Suprapubic skin (tissue), 4 donors: Measurements from ENCODE around the gene DUSP21. TPM values are rescaled to one million over a fixed set of nuclear protein-coding genes. Genes with fewer than 3 reads are reported as not detected.
"Not testable (repeated sequence)": the region's sequence is repeated elsewhere in the genome, so short reads cannot be mapped to it uniquely, and the experiment has no call there.

Experiments used
- DNase-seq, 2 donors: peaks; one replicate each; pipeline ENCODE4 v3.0.0-alpha.2; 2019; ENCODE audit warnings: low spot score in 2 of 2
- H3K27ac ChIP-seq: fragments of 200-600 bp; sonication (generic); one replicate; pipeline ENCODE4 v1.5.1; 2019
- H3K27me3 ChIP-seq: fragments of 200-600 bp; sonication (generic); one replicate; pipeline ENCODE4 v1.5.1; 2019
- H3K36me3 ChIP-seq: fragments of 200-600 bp; sonication (generic); one replicate; pipeline ENCODE4 v1.5.1; 2019
- H3K4me1 ChIP-seq: fragments of 200-600 bp; sonication (generic); one replicate; pipeline ENCODE4 v1.5.1; 2019
- H3K4me3 ChIP-seq: fragments of 200-600 bp; sonication (generic); one replicate; pipeline ENCODE4 v1.5.1; 2019; ENCODE audit warnings: mild to moderate bottlenecking
- H3K9me3 ChIP-seq: fragments of 200-600 bp; sonication (generic); one replicate; pipeline ENCODE4 v1.5.1; 2019
- CTCF ChIP-seq, 2 donors: fragments of 200-600 bp in 1 of 2; fragments of 450-650 bp in 1 of 2; sonication (generic) in 1 of 2; IDR thresholded peaks; one replicate each; pipeline ENCODE4 v1.5.1; 2016 to 2019; ENCODE audit warnings: antibody characterized with exemption in 2 of 2, mild to moderate bottlenecking in 1 of 2, moderate library complexity in 1 of 2
- EP300 ChIP-seq: sonication (generic); formaldehyde crosslinking; IDR thresholded peaks from one replicate; pipeline ENCODE4 v1.6.1; 2017; ENCODE audit warnings: antibody characterized with exemption
- POLR2A ChIP-seq, 2 donors: fragments of 450-650 bp; IDR thresholded peaks; one replicate each; pipeline ENCODE4 v1.6.1; 2017; ENCODE audit warnings: antibody characterized with exemption in 2 of 2, mild to moderate bottlenecking in 2 of 2, moderate library complexity in 2 of 2
- POLR2AphosphoS5 ChIP-seq, 3 donors: sonication (generic); formaldehyde crosslinking; IDR thresholded peaks; one replicate each; pipeline ENCODE4 v1.6.1; 2017; ENCODE audit warnings: antibody characterized with exemption in 3 of 3
- WGBS: methylation state at CpG from one replicate; pipeline ENCODE4 v1.1.5; 2018; 5-methylcytosine and 5-hydroxymethylcytosine counted together
- total RNA-seq, 4 donors: library from RNA; depleted of rRNA; stranded (reverse); fragments of >200 nt; gene quantifications; one replicate each; pipeline ENCODE4 v1.1.0, GENCODE V29; 2016

The DUSP21 gene
- total RNA-seq, 4 donors from 2014 or later: not detected

- DNase-seq: no peak
- H3K27me3 ChIP-seq: no peaks in the 10 kb centered on the region
- TF ChIP-seq POLR2AphosphoS5 (IDR thresholded peaks at IDR 0.05) (no peak), POLR2A (IDR thresholded peaks at IDR 0.05) (no peak), CTCF (IDR thresholded peaks at IDR 0.05) (no peak), EP300 (no peak)
- WGBS: 46% methylated on average over 4 of the region's 4 CpGs
- no peak overlapping the region for H3K27ac ChIP-seq
- H3K9me3 ChIP-seq: no peaks in the 10 kb centered on the region
- H3K4me3 ChIP-seq: no peak overlapping the region
- H3K36me3 ChIP-seq: no peaks in the 10 kb centered on the region
- H3K4me1 ChIP-seq: no peaks in the 10 kb centered on the region
Measured at GRCh38 chrX:44884944-44885343, 41.1 kb downstream of the DUSP21 start.

GRCh38 chrX:44889824-44890223, 46.0 kb downstream of the DUSP21 start:
- Histone ChIP-seq H3K27me3 (no peaks in the 10 kb centered on the region), H3K36me3 (no peaks in the 10 kb centered on the region), H3K27ac (no peak overlapping the region), H3K4me1 (no peaks in the 10 kb centered on the region), H3K9me3 (no peaks in the 10 kb centered on the region), H3K4me3 (no peak overlapping the region)
- no peak for DNase-seq
- TF ChIP-seq POLR2AphosphoS5 (IDR thresholded peaks at IDR 0.05) (no peak), EP300 (no peak), POLR2A (IDR thresholded peaks at IDR 0.05) (no peak), CTCF (IDR thresholded peaks at IDR 0.05) (no peak)
- WGBS: 85% methylated on average over 1 of the region's 1 CpG

- no peaks in the 10 kb centered on the region for H3K9me3 ChIP-seq
- no peaks in the 10 kb centered on the region for H3K36me3 ChIP-seq
- H3K4me1 ChIP-seq: no peaks in the 10 kb centered on the region
- no peak overlapping the region for H3K27ac ChIP-seq
- H3K27me3 ChIP-seq: no peaks in the 10 kb centered on the region
- 71% methylated on average over 3 of the region's 3 CpGs for WGBS
- DNase-seq: no peak
- no peak overlapping the region for H3K4me3 ChIP-seq
- TF ChIP-seq EP300 (no peak), CTCF (IDR thresholded peaks at IDR 0.05) (no peak), POLR2A (IDR thresholded peaks at IDR 0.05) (no peak), POLR2AphosphoS5 (IDR thresholded peaks at IDR 0.05) (no peak)
Measured at GRCh38 chrX:44890247-44890646, 46.4 kb downstream of the DUSP21 start.

GRCh38 chrX:44890687-44891086, 46.9 kb downstream of the DUSP21 start:
- not testable (repeated sequence) for H3K4me1 ChIP-seq, H3K36me3 ChIP-seq, DNase-seq, H3K9me3 ChIP-seq, H3K27ac ChIP-seq, H3K27me3 ChIP-seq, H3K4me3 ChIP-seq
- 96% methylated on average over 10 of the region's 10 CpGs for WGBS

- H3K27me3 ChIP-seq: no peaks in the 10 kb centered on the region
- no peaks in the 10 kb centered on the region for H3K36me3 ChIP-seq
- no peaks in the 10 kb centered on the region for H3K9me3 ChIP-seq
- TF ChIP-seq POLR2AphosphoS5 (IDR thresholded peaks at IDR 0.05) (no peak), POLR2A (IDR thresholded peaks at IDR 0.05) (no peak), EP300 (no peak), CTCF (IDR thresholded peaks at IDR 0.05) (no peak)
- H3K4me1 ChIP-seq: no peaks in the 10 kb centered on the region
- no peak overlapping the region for H3K27ac ChIP-seq
- no peak overlapping the region for H3K4me3 ChIP-seq
- 59% methylated on average over 6 of the region's 6 CpGs for WGBS
- no peak for DNase-seq
Measured at GRCh38 chrX:44891642-44892041, 47.8 kb downstream of the DUSP21 start.

Other genes with a start within 250 kb of the DUSP21 start
- gene KDM6A, start 29.2 kb downstream of the DUSP21 start, total RNA-seq: 100 to 1,000 TPM in 1 of 4 donors, 10 to 100 TPM in 3; 45.5 to 140 (median 60.9) TPM